HG02798 (cell line): Measurements from ENCODE around the gene FAM78A.
"Not testable (repeated sequence)": the region's sequence is repeated elsewhere in the genome, so short reads cannot be mapped to it uniquely, and the experiment has no call there.

Experiments
- ATAC-seq: cut with Tn5 transposase; IDR thresholded peaks from one replicate; pipeline ENCODE4 v1.9.1; 2021; ENCODE audit warnings: mild to moderate bottlenecking; ENCODE audit not compliant: unreplicated experiment, poor library complexity

Gene FAM78A

DNA sequence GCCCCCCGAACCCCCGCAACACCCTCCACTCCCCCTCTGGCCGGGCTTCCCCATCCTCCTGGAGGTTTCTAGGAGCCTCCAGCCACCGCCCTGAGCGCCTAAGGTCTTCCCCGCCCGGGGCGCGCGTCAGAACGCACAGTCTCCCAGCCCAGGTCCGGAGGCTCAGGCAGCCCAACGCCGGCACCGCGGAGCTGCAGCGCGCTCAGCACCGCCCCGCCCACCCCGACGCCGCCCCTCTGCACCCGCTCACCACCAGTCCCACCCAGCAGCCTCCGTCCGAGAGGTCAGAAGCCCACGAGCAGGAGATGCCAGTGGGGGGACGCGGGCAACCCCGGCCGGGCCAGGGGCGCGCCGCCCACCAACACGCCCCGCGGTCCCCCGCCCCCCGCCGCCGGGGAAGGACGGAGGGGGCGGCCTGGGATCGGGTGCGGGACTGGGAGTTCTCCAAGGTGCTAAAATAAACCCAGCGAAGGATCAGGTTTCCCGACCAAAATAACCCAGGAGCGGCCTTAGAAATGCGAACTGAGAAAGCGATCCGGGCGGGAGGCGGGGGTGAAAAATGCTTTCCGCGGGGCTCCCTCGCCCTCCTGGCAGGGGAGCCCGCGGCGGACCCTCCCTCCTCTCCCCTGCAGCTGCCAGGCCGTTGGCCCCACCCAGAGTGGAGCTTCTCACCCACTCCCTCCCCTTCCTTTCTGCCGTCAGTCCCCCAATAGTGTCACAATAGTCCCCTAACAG, 6.5 kb upstream of the FAM78A start:
- ATAC-seq: no peak

DNA sequence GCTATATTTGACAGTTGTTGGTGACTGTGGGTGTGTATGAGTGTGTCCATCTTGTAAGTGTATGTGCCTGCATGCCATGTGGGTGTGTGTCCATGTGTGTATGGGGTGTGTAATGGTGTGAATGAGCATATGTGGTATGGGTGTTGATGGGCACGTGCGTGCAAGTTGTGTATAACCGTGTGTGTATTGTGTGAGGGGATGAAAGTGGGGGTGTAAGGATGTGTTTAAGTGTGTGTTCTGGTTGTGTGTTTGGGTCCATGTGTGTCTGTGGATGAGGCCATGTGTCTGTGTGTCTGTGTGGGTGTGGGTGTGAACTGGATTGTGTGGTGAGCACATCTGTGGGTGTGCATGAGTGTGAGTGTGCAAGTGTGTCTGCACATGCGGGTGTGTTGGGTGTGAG, 5.9 kb upstream of the FAM78A start:
- ATAC-seq: no peak

DNA sequence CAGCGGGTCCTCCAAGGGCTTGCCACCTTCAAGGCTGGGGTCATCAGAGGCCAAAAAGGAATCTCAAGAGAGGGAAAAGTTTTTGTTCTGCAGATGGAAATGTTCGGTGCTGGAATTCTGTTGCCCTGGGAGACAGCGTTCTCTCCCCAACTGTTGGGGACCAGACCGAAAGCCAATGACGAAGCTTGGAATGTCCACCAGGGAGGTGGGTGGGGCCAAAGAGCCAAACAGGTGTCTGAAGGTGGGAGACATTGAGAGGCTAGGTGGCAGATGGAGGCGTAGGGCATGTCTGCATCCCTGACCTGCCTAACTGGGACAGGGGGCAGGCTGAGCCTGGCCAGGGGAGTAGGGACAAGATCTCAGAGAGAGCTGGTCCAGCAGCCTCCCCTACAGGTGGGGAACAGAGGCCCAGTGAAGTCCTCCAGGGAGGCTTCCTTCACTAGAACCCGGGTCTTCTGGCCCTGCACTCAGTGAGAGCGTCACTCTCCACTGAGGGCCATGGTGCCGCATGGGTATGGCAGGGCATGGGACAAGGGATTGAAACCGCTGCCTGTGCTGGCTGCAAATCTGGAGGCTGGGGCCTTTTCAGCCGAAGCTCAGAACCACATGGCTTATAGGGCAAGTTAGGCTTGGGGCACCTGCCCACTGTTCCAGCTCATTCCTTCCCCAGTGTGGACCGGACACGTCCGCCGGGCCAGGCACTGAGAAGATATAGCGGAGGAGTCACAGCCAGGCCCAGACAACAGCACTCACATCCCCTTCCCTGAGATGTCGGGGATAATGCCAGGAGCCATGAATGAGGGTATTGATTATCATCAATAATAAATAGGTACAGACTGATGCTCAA, 5.0 kb upstream of the FAM78A start:
- ATAC-seq: no peak

DNA sequence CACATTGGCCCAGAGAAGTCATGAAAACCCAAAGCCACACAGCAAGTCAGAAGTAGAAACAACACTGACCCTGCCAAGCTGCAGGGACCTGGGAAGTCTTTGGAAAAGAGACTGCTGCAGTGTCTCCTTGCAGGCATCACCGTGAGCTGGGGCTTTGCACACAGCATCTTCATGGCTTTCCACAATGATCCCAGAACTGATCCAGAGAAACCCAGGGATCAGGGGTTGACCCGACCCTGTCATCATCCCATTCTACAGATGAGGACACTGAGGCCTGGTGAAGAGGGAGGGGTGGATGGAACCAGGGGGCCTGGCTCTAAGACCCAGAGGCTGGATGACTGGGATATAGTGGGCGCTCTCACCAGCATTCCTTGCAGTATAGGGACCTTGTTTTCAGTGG, 4.3 kb upstream of the FAM78A start:
- ATAC-seq: no peak

GRCh38 chr9:131279863-131280570, 3.7 kb upstream of the FAM78A start:
- ATAC-seq: no peak

DNA sequence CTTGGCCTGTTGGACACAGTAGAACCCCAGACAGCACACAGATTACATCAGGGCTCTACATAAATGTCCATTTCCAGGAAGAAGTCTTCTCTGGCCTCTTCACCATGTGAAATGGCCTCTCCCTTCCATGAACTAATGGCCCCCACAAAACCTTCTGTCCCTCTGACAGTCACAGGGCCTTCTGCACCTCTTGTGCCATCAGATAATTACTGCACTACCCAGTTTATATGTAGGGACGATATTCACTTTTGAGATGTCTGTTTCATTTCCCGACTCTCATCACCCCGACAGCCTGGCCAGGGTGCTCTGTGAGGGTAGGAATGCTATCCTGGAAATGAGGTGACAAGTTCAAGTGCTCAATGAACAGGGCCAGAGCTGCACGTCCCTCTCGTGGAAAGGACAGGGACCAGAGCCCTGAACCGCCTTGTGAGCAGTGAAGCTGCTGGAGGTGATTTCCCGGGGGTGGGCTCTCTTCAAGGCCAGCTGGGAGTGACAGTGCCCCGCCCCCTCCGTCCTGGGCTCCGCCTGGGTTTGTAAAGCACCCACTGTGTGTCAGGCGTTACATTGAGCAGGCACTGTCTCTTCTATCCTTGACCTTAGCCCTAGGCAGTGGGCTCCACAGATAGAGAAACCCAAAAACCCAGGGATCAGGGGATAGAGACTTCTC, 3.0 kb upstream of the FAM78A start:
- no peak for ATAC-seq

DNA sequence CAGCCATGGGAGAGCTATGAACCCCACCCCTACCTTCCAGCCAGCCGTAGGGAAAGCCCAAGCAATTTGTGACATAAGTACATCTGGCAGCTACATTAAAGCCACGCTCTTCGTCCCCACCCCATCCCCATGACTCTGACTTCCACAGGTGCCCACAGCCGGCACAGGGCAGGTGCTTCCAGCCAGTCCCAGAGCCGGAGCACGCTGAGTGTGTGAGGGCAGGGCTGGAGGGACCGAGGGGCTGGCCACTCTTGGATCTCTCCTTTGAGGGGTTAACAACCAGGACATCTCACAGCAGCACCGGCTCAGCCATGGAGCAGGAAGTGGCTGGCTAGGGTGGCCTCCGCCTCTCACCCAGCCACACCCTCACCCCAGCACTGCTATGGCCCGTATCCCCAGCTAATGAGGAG, 2.4 kb upstream of the FAM78A start:
- ATAC-seq: no peak

GRCh38 chr9:131277910-131278701, 1.8 kb upstream of the FAM78A start:
- ATAC-seq: peak; percentile 30

GRCh38 chr9:131277287-131277909, 1.1 kb upstream of the FAM78A start:
- peak; percentile 11 for ATAC-seq

DNA sequence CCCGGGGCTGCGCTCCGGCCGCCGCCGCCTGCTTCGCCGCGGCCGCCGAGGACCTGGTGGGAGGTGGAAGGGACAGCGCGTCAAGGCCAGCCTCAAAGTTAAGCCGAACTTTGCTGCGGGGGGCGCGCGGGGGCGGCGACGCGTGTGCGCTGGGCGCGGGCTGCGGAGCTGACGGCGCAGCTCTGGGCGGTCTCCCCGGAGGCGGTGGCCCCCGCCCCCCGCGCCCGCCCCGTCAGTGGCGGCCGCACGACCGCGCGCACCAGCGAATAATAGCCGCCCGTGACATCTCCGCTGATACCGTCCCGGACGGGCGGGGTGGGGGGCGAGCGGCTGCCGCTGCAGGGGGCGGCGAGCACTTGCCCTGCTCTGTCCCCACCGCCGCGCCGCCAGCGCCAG, 579 bp upstream of the FAM78A start:
- ATAC-seq: peak; percentile 11

- ATAC-seq: no peak
These were observed 797 bp downstream of the FAM78A start for GRCh38 chr9:131275332-131276093.

DNA sequence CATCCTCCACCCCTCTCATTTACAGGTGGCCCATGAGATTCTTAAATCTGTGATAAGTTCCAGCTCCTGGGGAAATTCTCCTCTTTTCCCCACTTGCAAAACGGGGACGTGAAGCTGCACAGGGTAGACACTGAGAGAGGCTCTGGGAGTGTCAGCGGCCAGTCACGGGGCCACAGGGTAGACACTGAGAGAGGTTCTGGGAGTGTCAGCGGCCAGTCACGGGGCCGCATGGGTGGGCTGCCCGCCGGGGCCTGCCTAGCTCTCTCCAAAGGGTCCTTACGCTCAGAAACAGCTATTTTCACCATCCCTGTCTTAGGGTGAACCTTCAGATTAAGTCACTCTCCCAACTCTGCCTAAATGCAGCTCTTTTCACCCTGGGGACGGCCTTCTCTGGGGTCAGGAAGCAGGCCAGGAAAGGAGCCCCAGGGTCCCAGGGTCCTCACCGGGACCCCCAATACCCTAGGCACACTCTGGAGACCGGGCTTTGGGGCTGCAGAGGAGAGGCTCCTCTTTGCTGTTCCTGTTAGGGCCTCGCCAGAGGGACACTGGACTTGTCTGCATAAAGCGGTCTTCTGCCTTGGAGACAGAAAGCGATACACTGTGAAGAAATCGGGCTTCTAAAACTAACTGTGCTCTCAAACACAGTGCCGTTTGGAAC, 1.5 kb downstream of the FAM78A start:
- no peak for ATAC-seq

DNA sequence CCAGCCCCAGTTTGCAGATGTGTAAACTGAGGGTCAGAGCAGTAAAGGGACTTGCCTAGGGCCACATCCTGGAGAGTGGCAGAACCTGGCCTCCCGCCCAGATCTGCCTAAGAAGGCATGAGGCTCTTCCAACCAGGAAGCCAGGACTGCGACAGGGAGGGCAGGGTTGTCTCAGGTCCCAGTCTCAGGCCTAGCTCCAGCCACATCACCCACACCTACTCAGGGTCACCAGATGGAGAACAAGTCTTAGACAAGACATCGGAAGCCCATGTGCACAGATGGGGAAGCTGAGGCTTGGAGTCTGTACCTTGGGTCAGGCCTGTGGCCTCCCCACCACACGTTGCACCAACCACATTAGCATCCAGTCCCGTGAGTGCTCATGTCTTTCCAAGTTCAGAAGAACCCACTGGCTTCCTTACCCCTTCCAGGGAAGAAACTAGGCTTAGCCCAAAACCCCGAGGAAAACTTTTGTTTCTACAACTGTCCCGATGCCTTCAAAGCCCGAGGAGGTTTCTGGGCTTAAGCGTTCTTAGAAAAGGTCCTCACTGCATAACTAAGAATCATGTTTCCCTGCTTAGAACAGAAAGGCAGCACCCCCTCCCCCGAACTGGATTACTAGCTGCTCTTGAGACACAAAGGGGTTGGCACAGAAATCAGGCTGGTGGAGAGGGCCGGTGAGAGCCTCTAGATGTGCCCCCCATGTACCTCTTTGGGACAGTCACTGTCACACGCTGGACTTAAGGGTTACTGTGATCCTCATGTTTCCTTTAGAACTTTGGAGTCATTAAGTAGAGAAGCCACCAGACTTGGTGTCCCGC, 2.2 kb downstream of the FAM78A start:
- ATAC-seq: no peak

- ATAC-seq: no peak
These were observed 3.0 kb downstream of the FAM78A start for GRCh38 chr9:131273146-131273855.

DNA sequence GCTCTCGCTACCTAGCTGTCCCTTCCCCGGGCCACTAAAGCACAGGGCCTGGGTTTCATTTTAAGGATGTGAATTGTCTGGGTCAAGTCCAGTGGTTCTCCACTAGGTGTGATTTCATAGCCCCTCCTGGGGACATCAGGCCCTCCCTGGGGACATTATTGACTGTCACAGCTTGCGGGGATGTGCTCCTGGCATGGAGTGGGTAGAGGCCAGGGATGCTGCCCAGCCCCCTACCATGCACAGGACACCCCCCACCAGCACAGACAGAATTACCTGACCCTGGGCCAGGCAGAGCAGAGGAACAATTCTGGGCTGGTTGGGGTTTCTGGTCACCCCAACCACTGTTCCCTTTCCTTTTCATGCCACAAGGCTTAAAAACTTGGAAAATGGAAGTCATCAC, 4.1 kb downstream of the FAM78A start:
- ATAC-seq: no peak

GRCh38 chr9:131271506-131271931, 4.8 kb downstream of the FAM78A start:
- no peak for ATAC-seq

DNA sequence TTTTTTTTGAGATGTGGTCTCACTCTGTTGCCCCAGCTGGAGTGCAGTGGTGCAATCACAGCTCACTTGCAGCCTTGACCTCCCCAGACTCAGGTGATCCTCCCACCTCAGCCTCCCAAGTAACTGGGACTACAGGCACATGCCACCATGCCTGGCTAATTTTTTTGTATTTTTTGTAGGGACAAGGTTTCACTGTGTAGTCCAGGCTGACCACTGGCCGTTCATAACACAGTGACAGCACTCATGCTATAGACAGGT, 5.4 kb downstream of the FAM78A start:
- not testable (repeated sequence) for ATAC-seq
